B cell (primary cell): ENCODE results near the gene CACNG4. TPM values are rescaled to one million over a fixed set of nuclear protein-coding genes. Genes with fewer than 3 reads are reported as not detected.

Experiments used
- ATAC-seq: fragments of 200-7000 bp; cut with Tn5 transposase; one replicate; pipeline ENCODE4 v1.10.0; 2021; ENCODE audit warnings: low read depth, mild to moderate bottlenecking, moderate number of reproducible peaks, moderate library complexity
- CTCF ChIA-PET: fragments of 350-600 bp; sonication (Branson Sonifier 250); formaldehyde crosslinking; loops from one replicate; lab custom pipeline; 2021; ENCODE audit warnings: antibody characterized with exemption, inconsistent platforms; lab: Charles Lee
- POLR2A ChIA-PET: fragments of 350-600 bp; sonication (Branson Sonifier 250); formaldehyde crosslinking; loops from one replicate; lab custom pipeline; 2021; ENCODE audit warnings: antibody characterized with exemption; lab: Charles Lee
- DNase-seq: peaks from one replicate; pipeline ENCODE4 v3.0.0; 2013
- H2AFZ ChIP-seq: 2 replicates; pipeline ENCODE4 v1.6.1; 2012; ENCODE audit warnings: mild to moderate bottlenecking, low read depth, low read length; ENCODE audit not compliant: insufficient read depth, poor library complexity, severe bottlenecking
- H3K27ac ChIP-seq, 2 donors: 1 replicate in 1 of 2; 2 replicates in 1 of 2; pipeline ENCODE4 v1.5.1; 2012 to 2013; ENCODE audit warnings: low read length in 2 of 2, mild to moderate bottlenecking in 2 of 2, moderate library complexity in 1 of 2
- H3K27me3 ChIP-seq, 4 experiments: fragments of 200-600 bp in 1 of 4; sonication (generic) in 1 of 4; replicated peaks in 1 of 4; 1 replicate in 2 of 4; 2 replicates in 2 of 4; pipeline versions ENCODE4 v1.6.1 to v1.7.0; 2013 to 2016; ENCODE audit warnings: low read length in 3 of 4, mild to moderate bottlenecking in 2 of 4, mixed read lengths in 1 of 4, moderate library complexity in 1 of 4; ENCODE audit not compliant: insufficient read depth in 4 of 4, control insufficient read depth in 3 of 4; ENCODE audit errors: control extremely low read depth in 1 of 4
- H3K36me3 ChIP-seq, 2 experiments: replicated peaks in 1 of 2; 1 replicate in 1 of 2; 2 replicates in 1 of 2; pipeline versions ENCODE4 v1.6.1 to v1.7.1; 2013; ENCODE audit warnings: low read length in 1 of 2; ENCODE audit not compliant: insufficient read depth in 2 of 2, control insufficient read depth in 1 of 2; ENCODE audit errors: control extremely low read depth in 1 of 2, extremely low read depth in 1 of 2
- H3K4me1 ChIP-seq, 2 donors: fragments of 200-600 bp in 1 of 2; sonication (generic) in 1 of 2; 1 replicate in 1 of 2; 2 replicates in 1 of 2; pipeline versions ENCODE4 v1.5.1 to v1.6.1; 2013 to 2017; ENCODE audit warnings: low read length in 2 of 2; ENCODE audit not compliant: control insufficient read depth in 2 of 2, insufficient read depth in 2 of 2
- H3K4me2 ChIP-seq: replicated peaks from 2 replicates; pipeline ENCODE3; 2012; ENCODE audit warnings: mild to moderate bottlenecking, low read depth, low read length; ENCODE audit not compliant: poor library complexity, severe bottlenecking
- H3K4me3 ChIP-seq, 5 experiments: fragments of 200-600 bp in 1 of 5; sonication (generic) in 1 of 5; 1 replicate in 3 of 5; 2 replicates in 2 of 5; pipeline versions ENCODE4 v1.5.1 to v1.7.0; 2011 to 2016; ENCODE audit warnings: low read length in 4 of 5, mild to moderate bottlenecking in 4 of 5, low read depth in 2 of 5, control low read depth in 1 of 5, moderate library complexity in 1 of 5; ENCODE audit not compliant: insufficient read depth in 1 of 5; ENCODE audit errors: control extremely low read depth in 1 of 5, extremely low read depth in 1 of 5
- H3K79me2 ChIP-seq: fragments of 200-600 bp; sonication (generic); one replicate; pipeline ENCODE4 v1.6.0; 2016; ENCODE audit warnings: low read length; ENCODE audit not compliant: control insufficient read depth, insufficient read depth
- H3K9ac ChIP-seq: fragments of 200-600 bp; sonication (generic); 2 replicates; pipeline ENCODE4 v1.6.1; 2017; ENCODE audit warnings: mild to moderate bottlenecking, low read length, moderate library complexity
- H3K9me3 ChIP-seq, 3 donors: one replicate each; pipeline versions ENCODE4 v1.6.1 to v1.7.1; 2013; ENCODE audit warnings: low read length in 2 of 3; ENCODE audit not compliant: control insufficient read depth in 2 of 3, insufficient read depth in 1 of 3; ENCODE audit errors: control extremely low read depth in 1 of 3
- H4K20me1 ChIP-seq: 2 replicates; pipeline ENCODE4 v1.6.0; 2012; ENCODE audit warnings: mild to moderate bottlenecking, low read length; ENCODE audit not compliant: insufficient read depth, control insufficient read depth, poor library complexity, severe bottlenecking
- H3K27ac Mint-ChIP-seq: one replicate; pipeline ENCODE4 v1.8.0; 2021; ENCODE audit warnings: mixed read lengths
- H3K27me3 Mint-ChIP-seq: one replicate; pipeline ENCODE4 v1.8.0; 2021; ENCODE audit warnings: mixed read lengths
- H3K4me1 Mint-ChIP-seq: one replicate; pipeline ENCODE4 v1.8.0; 2021; ENCODE audit warnings: mixed read lengths
- H3K4me3 Mint-ChIP-seq: one replicate; pipeline ENCODE4 v1.8.0; 2021; ENCODE audit warnings: mixed read lengths
- H3K9me3 Mint-ChIP-seq: one replicate; pipeline ENCODE4 v1.8.0; 2022; ENCODE audit warnings: mixed read lengths; ENCODE audit not compliant: insufficient read depth
- CTCF ChIP-seq: fragments of 200-600 bp; IDR thresholded peaks from one replicate; pipeline ENCODE4 v1.8.0; 2022; ENCODE audit warnings: antibody characterized with exemption, mild to moderate bottlenecking
- EZH2 ChIP-seq: IDR thresholded peaks from 2 replicates; pipeline ENCODE4 v1.6.1; 2012; ENCODE audit warnings: borderline replicate concordance, low read depth, mild to moderate bottlenecking, moderate library complexity, low read length; ENCODE audit not compliant: insufficient read depth, poor library complexity, severe bottlenecking
- WGBS: methylation state at CpG from one replicate; pipeline ENCODE4 v1.1.5; 2013; ENCODE audit warnings: missing lambda C conversion rate; ENCODE audit not compliant: insufficient coverage; 5-methylcytosine and 5-hydroxymethylcytosine counted together
- intact Hi-C: fragments of 100-400 bp; cut with micrococcal nuclease; formaldehyde crosslinking; loops from one replicate; pipeline ENCODE4 v1.10.0; 2022
- polyA plus RNA-seq: library from polyadenylated mRNA; depleted of rRNA; stranded (reverse); fragments of >200 nt; gene quantifications from 2 replicates; pipeline ENCODE4 v1.2.3, GENCODE V29; 2012
- total RNA-seq, 2 donors: library from RNA; stranded (reverse); fragments of 120-200 nt in 1 of 2; gene quantifications; 1 replicate in 1 of 2; 2 replicates in 1 of 2; pipeline versions ENCODE4 v1.2.3 to v1.2.4, GENCODE V29; 2013 to 2022

Gene CACNG4
- total and polyA plus RNA-seq, 2 donors (not counting 1 experiment from before 2014, with no cell fraction given), result not detected

GRCh38 chr17:66951605-66951953 is 12.9 kb upstream of the CACNG4 start:
- H3K36me3 ChIP-seq, result no peaks in the 10 kb centered on the region
- H3K4me3 Mint-ChIP-seq, result no peak overlapping the region
- no peak overlapping the region for H3K4me3 ChIP-seq
- H4K20me1 ChIP-seq, result no peaks in the 10 kb centered on the region
- peaks cover 0 to 4% (median 0%) of the 10 kb centered on the region in 4 experiments for H3K27me3 ChIP-seq
- H3K4me1 ChIP-seq, result no peaks in the 10 kb centered on the region
- H3K9me3 Mint-ChIP-seq, result no peaks in the 10 kb centered on the region
- no peak for TF ChIP-seq EZH2
- no peak for TF ChIP-seq CTCF
- 100% methylated on average over 4 of the region's 4 CpGs for WGBS
- no peak overlapping the region for H3K27ac Mint-ChIP-seq
- H3K9ac ChIP-seq, result no peak overlapping the region
- H3K27ac ChIP-seq, result no peak overlapping the region
- no peaks in the 10 kb centered on the region for H3K4me1 Mint-ChIP-seq
- H2AFZ ChIP-seq, result no peak overlapping the region
- ATAC-seq, result no peak
- DNase-seq, result no peak
- no peaks in the 10 kb centered on the region for H3K9me3 ChIP-seq
- H3K79me2 ChIP-seq, result no peaks in the 10 kb centered on the region
- intact Hi-C loops, result no loop called here
- ChIA-PET POLR2A (no interaction called here), CTCF (no interaction called here)
- peaks cover 12% of the 10 kb centered on the region for H3K27me3 Mint-ChIP-seq
- no peak overlapping the region for H3K4me2 ChIP-seq

- H2AFZ ChIP-seq, result no peak overlapping the region
- H4K20me1 ChIP-seq, result no peaks in the 10 kb centered on the region
- ChIA-PET CTCF (no interaction called here), POLR2A (no interaction called here)
- no peak for TF ChIP-seq CTCF
- no peak for TF ChIP-seq EZH2
- H3K4me1 Mint-ChIP-seq, result no peaks in the 10 kb centered on the region
- H3K4me3 Mint-ChIP-seq, result no peak overlapping the region
- H3K4me3 ChIP-seq, result no peak overlapping the region
- no peaks in the 10 kb centered on the region for H3K9me3 Mint-ChIP-seq
- intact Hi-C loops, result no loop called here
- H3K27ac Mint-ChIP-seq, result no peak overlapping the region
- no peak overlapping the region for H3K4me2 ChIP-seq
- no peak overlapping the region for H3K27ac ChIP-seq
- no peaks in the 10 kb centered on the region for H3K36me3 ChIP-seq
- H3K27me3 ChIP-seq, result peaks cover 0 to 3% (median 0%) of the 10 kb centered on the region in 4 experiments
- H3K79me2 ChIP-seq, result no peaks in the 10 kb centered on the region
- no peaks in the 10 kb centered on the region for H3K9me3 ChIP-seq
- DNase-seq, result no peak
- no peak overlapping the region for H3K9ac ChIP-seq
- no peaks in the 10 kb centered on the region for H3K4me1 ChIP-seq
- H3K27me3 Mint-ChIP-seq, result peaks cover 7% of the 10 kb centered on the region
- no peak for ATAC-seq
- WGBS, result 96% methylated on average over 10 of the region's 10 CpGs
These were observed 12.4 kb upstream of the CACNG4 start for GRCh38 chr17:66952031-66952524.
